GM12878 (cell line): ENCODE measurements around the gene FAM228A. TPM values are rescaled to one million over a fixed set of nuclear protein-coding genes. Genes with fewer than 3 reads are reported as not detected.

Source experiments
- ATAC-seq: fragments of 200-7000 bp; cut with Tn5 transposase; 3 replicates; pipeline ENCODE4 v1.9.1; 2020; ENCODE audit warnings: mild to moderate bottlenecking, moderate library complexity
- BruUV-seq: library from RNA; stranded (reverse); fragments of 400-500 nt; replicated peaks from 2 replicates; lab custom pipeline; 2021; lab: Mats Ljungman, UMichigan
- CTCF ChIA-PET: fragments of 300-600 bp; sonication (Branson Sonifier 250); formaldehyde crosslinking; extraction: SDS; loops from one replicate; lab custom pipeline; 2021; ENCODE audit warnings: inconsistent platforms; lab: Yijun Ruan, JAX
- POLR2A ChIA-PET: fragments of 350-600 bp; formaldehyde crosslinking; extraction: SDS; loops from one replicate; lab custom pipeline; 2021; ENCODE audit warnings: inconsistent platforms; lab: Charles Lee
- RAD21 ChIA-PET: fragments of 300-600 bp; sonication (Branson Sonifier 250); formaldehyde crosslinking; loops from one replicate; lab custom pipeline; 2023; ENCODE audit warnings: antibody characterized with exemption; ENCODE audit not compliant: unreplicated experiment; lab: Charles Lee
- SMC1A ChIA-PET: fragments of 300-600 bp; sonication (Branson Sonifier 250); formaldehyde crosslinking; loops from one replicate; lab custom pipeline; 2023; ENCODE audit not compliant: unreplicated experiment, uncharacterized antibody; lab: Charles Lee
- DNase-seq: peaks from one replicate; pipeline ENCODE4 v3.0.0-alpha.2; 2011; ENCODE audit warnings: low read depth, low spot score
- FAIRE-seq: peaks from 3 replicates; lab custom pipeline; 2011; peaks lifted over from hg19 to GRCh38; lab: Jason Lieb, UNC
- H2AFZ ChIP-seq: 2 replicates; pipeline ENCODE4 v1.6.0; 2011; ENCODE audit warnings: low read depth, low read length, control low read depth; ENCODE audit not compliant: control insufficient read depth
- H3K27ac ChIP-seq: 2 replicates; pipeline ENCODE4 v1.5.1; 2011; ENCODE audit warnings: control low read depth; ENCODE audit not compliant: control insufficient read depth, insufficient read depth
- H3K27me3 ChIP-seq, 2 experiments: replicated peaks in 1 of 2; 2 replicates each; pipeline versions ENCODE4 v1.6.0 to v1.6.1; 2011; ENCODE audit warnings: low read length in 1 of 2; ENCODE audit not compliant: control insufficient read depth in 2 of 2, insufficient read depth in 2 of 2
- H3K36me3 ChIP-seq, 2 experiments: 2 replicates each; pipeline ENCODE4 v1.5.1; 2011; ENCODE audit warnings: low read length in 1 of 2; ENCODE audit not compliant: control insufficient read depth in 2 of 2, insufficient read depth in 2 of 2
- H3K4me1 ChIP-seq: 2 replicates; pipeline ENCODE4 v1.6.1; 2011; ENCODE audit warnings: mild to moderate bottlenecking, low read length, moderate library complexity, mixed read lengths; ENCODE audit not compliant: control insufficient read depth, insufficient read depth
- H3K4me2 ChIP-seq: 2 replicates; pipeline ENCODE4 v1.6.0; 2011; ENCODE audit warnings: control low read depth; ENCODE audit not compliant: control insufficient read depth, insufficient read depth
- H3K4me3 ChIP-seq: fragments of 200-600 bp; sonication (generic); 2 replicates; pipeline ENCODE4 v1.5.1; 2016
- H3K79me2 ChIP-seq: 2 replicates; pipeline ENCODE4 v1.6.0; 2011; ENCODE audit warnings: low read length; ENCODE audit not compliant: control insufficient read depth, insufficient read depth
- H3K9ac ChIP-seq: 2 replicates; pipeline ENCODE4 v1.8.0; 2011; ENCODE audit warnings: low read length, control low read depth, mixed read lengths; ENCODE audit not compliant: control insufficient read depth, insufficient read depth
- H3K9me3 ChIP-seq: replicated peaks from 3 replicates; pipeline ENCODE4 v1.5.1; 2011; ENCODE audit warnings: mild to moderate bottlenecking, low read length; ENCODE audit not compliant: control insufficient read depth, insufficient read depth
- H4K20me1 ChIP-seq: 2 replicates; pipeline ENCODE4 v1.6.0; 2011; ENCODE audit not compliant: control insufficient read depth, insufficient read depth
- NBN ChIP-seq: fragments of 450-650 bp; IDR thresholded peaks from 2 replicates; pipeline ENCODE4 v1.6.1; 2016
- POLR2AphosphoS5 ChIP-seq: IDR thresholded peaks from 2 replicates; pipeline ENCODE4 v1.6.1; 2011; ENCODE audit warnings: mild to moderate bottlenecking, low read length, inconsistent platforms
- RBBP5 ChIP-seq: fragments of 200-600 bp; sonication (generic); conservative IDR thresholded peaks from 2 replicates; pipeline ENCODE4 v1.6.1; 2016
- SPI1 ChIP-seq: IDR thresholded peaks from 2 replicates; pipeline ENCODE4 v1.6.1; 2011; ENCODE audit warnings: low read depth, mild to moderate bottlenecking, low read length, moderate library complexity, borderline replicate concordance; ENCODE audit not compliant: insufficient read depth
- SUPT20H ChIP-seq: IDR thresholded peaks from 2 replicates; pipeline ENCODE4 v1.6.1; 2011; ENCODE audit warnings: low read depth, mild to moderate bottlenecking, low read length, moderate library complexity, borderline replicate concordance; ENCODE audit not compliant: control insufficient read depth
- YBX1 ChIP-seq: fragments of 450-650 bp; IDR thresholded peaks from 2 replicates; pipeline ENCODE4 v1.6.1; 2016; ENCODE audit warnings: antibody characterized with exemption
- in situ Hi-C: fragments of 300-500 bp; cut with MboI; formaldehyde crosslinking; loops from 9 replicates; pipeline ENCODE4 v1.14.3; 2018; ENCODE audit warnings: mixed read lengths
- intact Hi-C: fragments of 100-400 bp; cut with micrococcal nuclease; formaldehyde crosslinking; loops from one replicate; pipeline ENCODE4 v1.14.2; 2022; ENCODE audit not compliant: unreplicated experiment
- polyA plus RNA-seq, 11 experiments: library from polyadenylated mRNA; depleted of rRNA in 4 of 11; unstranded in 6 of 11; stranded (reverse) in 5 of 11; fragments of >200 nt; fragmentation: Nextera tagmentation in 4 of 11; fragmentation: Illumina TruSeq in 1 of 11; extraction: Ambion mirVana in 4 of 11; extraction: Trizol in 1 of 11; gene quantifications; 1 replicate in 1 of 11; 2 replicates in 10 of 11; pipeline versions ENCODE4 v1.2.1 to v1.2.3, GENCODE V29; 2011 to 2016; ENCODE audit warnings: inconsistent platforms in 2 of 11, missing spikeins in 2 of 11, low read depth in 1 of 11
- total RNA-seq, 4 experiments: library from RNA; depleted of rRNA in 3 of 4; stranded (reverse); fragments of >200 nt in 3 of 4; fragmentation: Illumina TruSeq in 1 of 4; extraction: Trizol in 1 of 4; gene quantifications; 2 replicates each; pipeline versions ENCODE4 v1.2.1 to v1.2.3, GENCODE V29; 2013 to 2021
- TF ChIP-seq, protein P1 (sequence below): fragments of 450-650 bp; IDR thresholded peaks from 2 replicates; pipeline ENCODE4 v1.6.1; 2017; ENCODE audit warnings: mild to moderate bottlenecking
- TF ChIP-seq, protein P2 (sequence below): fragments of 450-650 bp; IDR thresholded peaks from 2 replicates; pipeline ENCODE4 v1.6.1; 2017; ENCODE audit warnings: mild to moderate bottlenecking, low read depth, inconsistent platforms; ENCODE audit not compliant: poor library complexity, severe bottlenecking
- TF ChIP-seq, protein P3 (sequence below): fragments of 450-650 bp; IDR thresholded peaks from 2 replicates; pipeline ENCODE4 v1.6.1; 2014; ENCODE audit warnings: mild to moderate bottlenecking

Gene FAM228A
- total and polyA plus RNA-seq, 10 of the 15 experiments (the other 5 are each of a cell fraction or from before 2014, with no cell fraction given) = 0.06 TPM; not detected in 9

DNA sequence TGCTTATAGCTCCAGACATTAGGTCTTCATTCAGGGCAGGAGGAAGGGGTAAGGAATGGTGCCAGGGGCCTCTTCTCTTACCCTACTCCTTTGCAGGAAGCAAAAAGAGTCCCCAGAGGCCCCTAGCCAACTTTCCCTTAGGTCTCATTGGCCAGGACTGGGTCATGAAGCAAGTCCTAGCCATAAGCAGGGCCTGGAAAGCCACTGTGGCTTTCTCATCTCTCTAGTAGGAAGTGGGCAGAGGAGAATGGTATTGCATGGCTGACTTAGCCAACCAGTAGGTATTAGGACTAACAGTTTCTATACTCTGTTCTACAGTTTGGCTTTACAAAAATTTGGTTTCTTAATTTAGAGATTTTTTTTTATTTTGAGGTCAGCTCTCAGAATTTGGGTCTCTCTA is 4.8 kb downstream of the FAM228A start:
- ChIA-PET SMC1A (interaction anchor here (1.0 to 1.9 kb wide), 4 partner anchors 11 to 254 kb away, joined by 3 to 7 read pairs (median 4); no protein-coding TSS in a partner anchor), CTCF (interaction anchor here (1.4 to 2.1 kb wide), 2 partner anchors 16 to 356 kb away, joined by 3 to 10 read pairs; no protein-coding TSS in a partner anchor), POLR2A (no interaction called here), RAD21 (interaction anchor here (1.1 kb wide), 1 partner anchor 150 kb away, joined by 3 read pairs; no protein-coding TSS in a partner anchor)
- TF ChIP-seq YBX1 (no peak), SUPT20H (no peak), RBBP5 (no peak), SPI1 (no peak), NBN (no peak), POLR2AphosphoS5 (no peak)
- TF ChIP-seq, protein P1, sequence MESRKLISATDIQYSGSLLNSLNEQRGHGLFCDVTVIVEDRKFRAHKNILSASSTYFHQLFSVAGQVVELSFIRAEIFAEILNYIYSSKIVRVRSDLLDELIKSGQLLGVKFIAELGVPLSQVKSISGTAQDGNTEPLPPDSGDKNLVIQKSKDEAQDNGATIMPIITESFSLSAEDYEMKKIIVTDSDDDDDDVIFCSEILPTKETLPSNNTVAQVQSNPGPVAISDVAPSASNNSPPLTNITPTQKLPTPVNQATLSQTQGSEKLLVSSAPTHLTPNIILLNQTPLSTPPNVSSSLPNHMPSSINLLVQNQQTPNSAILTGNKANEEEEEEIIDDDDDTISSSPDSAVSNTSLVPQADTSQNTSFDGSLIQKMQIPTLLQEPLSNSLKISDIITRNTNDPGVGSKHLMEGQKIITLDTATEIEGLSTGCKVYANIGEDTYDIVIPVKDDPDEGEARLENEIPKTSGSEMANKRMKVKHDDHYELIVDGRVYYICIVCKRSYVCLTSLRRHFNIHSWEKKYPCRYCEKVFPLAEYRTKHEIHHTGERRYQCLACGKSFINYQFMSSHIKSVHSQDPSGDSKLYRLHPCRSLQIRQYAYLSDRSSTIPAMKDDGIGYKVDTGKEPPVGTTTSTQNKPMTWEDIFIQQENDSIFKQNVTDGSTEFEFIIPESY = no peak
- TF ChIP-seq, protein P2, sequence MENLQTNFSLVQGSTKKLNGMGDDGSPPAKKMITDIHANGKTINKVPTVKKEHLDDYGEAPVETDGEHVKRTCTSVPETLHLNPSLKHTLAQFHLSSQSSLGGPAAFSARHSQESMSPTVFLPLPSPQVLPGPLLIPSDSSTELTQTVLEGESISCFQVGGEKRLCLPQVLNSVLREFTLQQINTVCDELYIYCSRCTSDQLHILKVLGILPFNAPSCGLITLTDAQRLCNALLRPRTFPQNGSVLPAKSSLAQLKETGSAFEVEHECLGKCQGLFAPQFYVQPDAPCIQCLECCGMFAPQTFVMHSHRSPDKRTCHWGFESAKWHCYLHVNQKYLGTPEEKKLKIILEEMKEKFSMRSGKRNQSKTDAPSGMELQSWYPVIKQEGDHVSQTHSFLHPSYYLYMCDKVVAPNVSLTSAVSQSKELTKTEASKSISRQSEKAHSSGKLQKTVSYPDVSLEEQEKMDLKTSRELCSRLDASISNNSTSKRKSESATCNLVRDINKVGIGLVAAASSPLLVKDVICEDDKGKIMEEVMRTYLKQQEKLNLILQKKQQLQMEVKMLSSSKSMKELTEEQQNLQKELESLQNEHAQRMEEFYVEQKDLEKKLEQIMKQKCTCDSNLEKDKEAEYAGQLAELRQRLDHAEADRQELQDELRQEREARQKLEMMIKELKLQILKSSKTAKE = no peak
- TF ChIP-seq, protein P3, sequence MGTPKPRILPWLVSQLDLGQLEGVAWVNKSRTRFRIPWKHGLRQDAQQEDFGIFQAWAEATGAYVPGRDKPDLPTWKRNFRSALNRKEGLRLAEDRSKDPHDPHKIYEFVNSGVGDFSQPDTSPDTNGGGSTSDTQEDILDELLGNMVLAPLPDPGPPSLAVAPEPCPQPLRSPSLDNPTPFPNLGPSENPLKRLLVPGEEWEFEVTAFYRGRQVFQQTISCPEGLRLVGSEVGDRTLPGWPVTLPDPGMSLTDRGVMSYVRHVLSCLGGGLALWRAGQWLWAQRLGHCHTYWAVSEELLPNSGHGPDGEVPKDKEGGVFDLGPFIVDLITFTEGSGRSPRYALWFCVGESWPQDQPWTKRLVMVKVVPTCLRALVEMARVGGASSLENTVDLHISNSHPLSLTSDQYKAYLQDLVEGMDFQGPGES = no peak
- Histone ChIP-seq H4K20me1 (no peaks in the 10 kb centered on the region), H3K4me2 (no peak overlapping the region), H3K4me3 (no peak overlapping the region), H3K9me3 (no peaks in the 10 kb centered on the region), H3K36me3 (no peaks in the 10 kb centered on the region), H2AFZ (no peak overlapping the region), H3K27me3 (no peaks in the 10 kb centered on the region), H3K27ac (no peak overlapping the region), H3K4me1 (no peaks in the 10 kb centered on the region), H3K79me2 (no peaks in the 10 kb centered on the region), H3K9ac (no peak overlapping the region)
- ATAC-seq (peak; percentile 61), FAIRE-seq (no peak), DNase-seq (no peak)
- in situ Hi-C loops (no loop called here), intact Hi-C loops (no loop called here)
- no TSS peak for BruUV-seq
